DOHH2 (cell line): Measurements from ENCODE around the gene RBMS3.

ENCODE experiments used
- H3F3A ChIP-seq: fragments of 200-600 bp; sonication (generic), shearing (Covaris generic); 2 replicates; pipeline ENCODE4 v1.6.0; 2016; ENCODE audit warnings: antibody characterized with exemption, mild to moderate bottlenecking; ENCODE audit not compliant: control insufficient read depth, insufficient read depth
- H3K27ac ChIP-seq: fragments of 200-600 bp; sonication (generic); 2 replicates; pipeline ENCODE4 v1.5.1; 2014; ENCODE audit warnings: low read depth, mild to moderate bottlenecking, low read length, moderate library complexity
- H3K27me3 ChIP-seq: fragments of 200-600 bp; sonication (generic); 2 replicates; pipeline ENCODE4 v1.6.1; 2014; ENCODE audit warnings: mild to moderate bottlenecking, low read length, mixed read lengths; ENCODE audit not compliant: control insufficient read depth
- H3K36me3 ChIP-seq: fragments of 200-600 bp; sonication (generic); 2 replicates; pipeline ENCODE4 v1.6.1; 2014; ENCODE audit warnings: mild to moderate bottlenecking, low read length, moderate library complexity, mixed read lengths; ENCODE audit not compliant: control insufficient read depth
- H3K4me1 ChIP-seq: fragments of 200-600 bp; sonication (generic); 2 replicates; pipeline ENCODE4 v1.6.1; 2014; ENCODE audit warnings: mild to moderate bottlenecking, low read length, mixed read lengths; ENCODE audit not compliant: control insufficient read depth
- H3K4me2 ChIP-seq: fragments of 200-600 bp; sonication (generic); 2 replicates; pipeline ENCODE4 v1.6.0; 2014; ENCODE audit warnings: mild to moderate bottlenecking, low read length, moderate library complexity
- H3K4me3 ChIP-seq: fragments of 200-600 bp; sonication (generic); 2 replicates; pipeline ENCODE4 v1.5.1; 2014; ENCODE audit warnings: mild to moderate bottlenecking, low read length, mixed read lengths
- H3K79me2 ChIP-seq: fragments of 200-600 bp; sonication (generic); 2 replicates; pipeline ENCODE4 v1.6.1; 2014; ENCODE audit warnings: mild to moderate bottlenecking, low read length, mixed read lengths; ENCODE audit not compliant: control insufficient read depth
- H3K9me2 ChIP-seq: fragments of 200-600 bp; sonication (generic); replicated peaks from 2 replicates; pipeline ENCODE4 v1.6.1; 2014; ENCODE audit warnings: mild to moderate bottlenecking, low read length, mixed read lengths; ENCODE audit not compliant: control insufficient read depth
- H3K9me3 ChIP-seq: fragments of 200-600 bp; sonication (generic); 2 replicates; pipeline ENCODE4 v1.6.1; 2014; ENCODE audit warnings: antibody characterized with exemption, low read length, mixed read lengths; ENCODE audit not compliant: control insufficient read depth, insufficient read depth
- H4K20me1 ChIP-seq: fragments of 200-600 bp; sonication (generic); 2 replicates; pipeline ENCODE4 v1.6.0; 2014; ENCODE audit warnings: low read depth, mild to moderate bottlenecking, antibody characterized with exemption, low read length, moderate library complexity; ENCODE audit not compliant: control insufficient read depth, insufficient read depth
- EZH2phosphoT487 ChIP-seq: fragments of 200-600 bp; sonication (generic); IDR thresholded peaks from 2 replicates; pipeline ENCODE4 v1.6.1; 2017; ENCODE audit warnings: borderline replicate concordance, mild to moderate bottlenecking, antibody characterized with exemption, low read length, moderate library complexity, mixed read lengths
- TF ChIP-seq, protein P1 (sequence below): fragments of 200-600 bp; sonication (generic); IDR thresholded peaks from one replicate; pipeline ENCODE4 v1.5.1; 2014; ENCODE audit warnings: antibody characterized with exemption, mild to moderate bottlenecking, low read depth, low read length; ENCODE audit not compliant: poor library complexity, severe bottlenecking

RBMS3 gene

GRCh38 chr3:29447946-29448627 lies 167.2 kb downstream of the RBMS3 start:
- no peak for TF ChIP-seq EZH2phosphoT487
- TF ChIP-seq, protein P1, sequence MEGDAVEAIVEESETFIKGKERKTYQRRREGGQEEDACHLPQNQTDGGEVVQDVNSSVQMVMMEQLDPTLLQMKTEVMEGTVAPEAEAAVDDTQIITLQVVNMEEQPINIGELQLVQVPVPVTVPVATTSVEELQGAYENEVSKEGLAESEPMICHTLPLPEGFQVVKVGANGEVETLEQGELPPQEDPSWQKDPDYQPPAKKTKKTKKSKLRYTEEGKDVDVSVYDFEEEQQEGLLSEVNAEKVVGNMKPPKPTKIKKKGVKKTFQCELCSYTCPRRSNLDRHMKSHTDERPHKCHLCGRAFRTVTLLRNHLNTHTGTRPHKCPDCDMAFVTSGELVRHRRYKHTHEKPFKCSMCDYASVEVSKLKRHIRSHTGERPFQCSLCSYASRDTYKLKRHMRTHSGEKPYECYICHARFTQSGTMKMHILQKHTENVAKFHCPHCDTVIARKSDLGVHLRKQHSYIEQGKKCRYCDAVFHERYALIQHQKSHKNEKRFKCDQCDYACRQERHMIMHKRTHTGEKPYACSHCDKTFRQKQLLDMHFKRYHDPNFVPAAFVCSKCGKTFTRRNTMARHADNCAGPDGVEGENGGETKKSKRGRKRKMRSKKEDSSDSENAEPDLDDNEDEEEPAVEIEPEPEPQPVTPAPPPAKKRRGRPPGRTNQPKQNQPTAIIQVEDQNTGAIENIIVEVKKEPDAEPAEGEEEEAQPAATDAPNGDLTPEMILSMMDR: no peak

GRCh38 chr3:29451920-29452319 lies 171.0 kb downstream of the RBMS3 start:
- Histone ChIP-seq H3K36me3 (no peaks in the 10 kb centered on the region), H3K9me2 (no peaks in the 10 kb centered on the region), H3K4me1 (no peaks in the 10 kb centered on the region), H4K20me1 (no peaks in the 10 kb centered on the region), H3K4me3 (no peak overlapping the region), H3K79me2 (no peaks in the 10 kb centered on the region), H3K27ac (no peak overlapping the region), H3F3A (no peaks in the 10 kb centered on the region), H3K9me3 (no peaks in the 10 kb centered on the region), H3K27me3 (no peaks in the 10 kb centered on the region), H3K4me2 (no peak overlapping the region)
- TF ChIP-seq, protein P1: no peak
- TF ChIP-seq EZH2phosphoT487: no peak

More at GRCh38 chr3:29447946-29448627, 167.2 kb downstream of the RBMS3 start:
- no peaks in the 10 kb centered on the region for H3K4me1 ChIP-seq
- no peaks in the 10 kb centered on the region for H4K20me1 ChIP-seq
- H3K9me3 ChIP-seq: no peaks in the 10 kb centered on the region
- no peak overlapping the region for H3K27ac ChIP-seq
- no peaks in the 10 kb centered on the region for H3F3A ChIP-seq
- H3K27me3 ChIP-seq: no peaks in the 10 kb centered on the region
- H3K4me2 ChIP-seq: no peak overlapping the region
- no peaks in the 10 kb centered on the region for H3K79me2 ChIP-seq
- H3K4me3 ChIP-seq: no peak overlapping the region
- no peaks in the 10 kb centered on the region for H3K36me3 ChIP-seq
- H3K9me2 ChIP-seq: no peaks in the 10 kb centered on the region

DNA sequence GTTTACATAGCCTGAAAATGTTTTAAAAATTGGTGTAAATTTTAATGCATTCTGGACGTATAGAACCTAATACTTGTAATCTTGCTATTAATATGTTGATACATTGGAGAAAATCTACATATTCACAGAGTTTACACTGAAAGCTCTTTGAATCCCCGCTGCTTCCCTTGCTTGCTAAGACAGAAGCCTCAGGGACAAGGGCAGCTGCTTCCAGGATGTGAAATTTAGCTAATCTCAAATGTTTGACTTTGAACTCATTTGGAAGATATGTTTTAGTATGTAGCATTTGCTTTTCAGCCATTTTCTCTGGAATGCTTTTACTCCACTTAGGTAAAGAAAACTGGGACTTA lies 172.0 kb downstream of the RBMS3 start:
- H3K4me3 ChIP-seq: no peak overlapping the region

More for the DNA sequence above, 172.0 kb downstream of the RBMS3 start:
- no peak overlapping the region for H3K4me2 ChIP-seq
- no peaks in the 10 kb centered on the region for H3K9me3 ChIP-seq
- H3K9me2 ChIP-seq: no peaks in the 10 kb centered on the region
- no peaks in the 10 kb centered on the region for H3K36me3 ChIP-seq
- H4K20me1 ChIP-seq: no peaks in the 10 kb centered on the region
- no peaks in the 10 kb centered on the region for H3K4me1 ChIP-seq
- TF ChIP-seq, protein P1: no peak
- no peak for TF ChIP-seq EZH2phosphoT487
- no peaks in the 10 kb centered on the region for H3K79me2 ChIP-seq
- no peaks in the 10 kb centered on the region for H3F3A ChIP-seq
- no peaks in the 10 kb centered on the region for H3K27me3 ChIP-seq
- no peak overlapping the region for H3K27ac ChIP-seq
